ENCODE measurements around the gene DAPP1.
"Not testable (repeated sequence)": the region's sequence is repeated elsewhere in the genome, so short reads cannot be mapped to it uniquely, and the experiment has no call there.

Gene DAPP1

GRCh38 chr4:99816545-99817308, at the start of gene DAPP1:
TSS of gene DAPP1 (plus strand) at chr4:99816827. CDS start at chr4:99816914, 87 bp downstream.
- Mint-ChIP-seq H3K4me1 (peaks cover 75% of the 10 kb centered on the region), H3K36me3 (no peaks in the 10 kb centered on the region), H3K9me3 (no peaks in the 10 kb centered on the region), H3K27me3 (no peaks in the 10 kb centered on the region), H3K27ac (peak within 1 kb of the TSS; percentile 84), H3K4me3 (peak within 1 kb of the TSS; percentile 85)

- not testable (repeated sequence) for H3K27ac Mint-ChIP-seq, H3K4me3 Mint-ChIP-seq, H3K36me3 Mint-ChIP-seq, H3K4me1 Mint-ChIP-seq
- H3K9me3 Mint-ChIP-seq = peaks cover 16% of the 10 kb centered on the region
- H3K27me3 Mint-ChIP-seq = peaks cover 14% of the 10 kb centered on the region
These were observed 45.8 kb upstream of the DAPP1 start for GRCh38 chr4:99770842-99771241.

- Mint-ChIP-seq H3K27ac (no peak overlapping the region), H3K9me3 (no peaks in the 10 kb centered on the region), H3K27me3 (peaks cover 1% of the 10 kb centered on the region), H3K4me3 (no peak overlapping the region), H3K36me3 (no peaks in the 10 kb centered on the region), H3K4me1 (no peaks in the 10 kb centered on the region)
These were observed 32.7 kb upstream of the DAPP1 start for GRCh38 chr4:99783940-99784339.

- Mint-ChIP-seq H3K4me1 (no peaks in the 10 kb centered on the region), H3K27ac (no peak overlapping the region), H3K4me3 (no peak overlapping the region), H3K9me3 (no peaks in the 10 kb centered on the region), H3K36me3 (no peaks in the 10 kb centered on the region), H3K27me3 (peaks cover 3% of the 10 kb centered on the region)
These were observed 31.8 kb upstream of the DAPP1 start for GRCh38 chr4:99784842-99785241.

- Mint-ChIP-seq H3K27me3 (peaks cover 16% of the 10 kb centered on the region), H3K27ac (no peak overlapping the region), H3K4me3 (no peak overlapping the region), H3K36me3 (no peaks in the 10 kb centered on the region), H3K4me1 (no peaks in the 10 kb centered on the region), H3K9me3 (no peaks in the 10 kb centered on the region)
These were observed 25.6 kb upstream of the DAPP1 start for GRCh38 chr4:99790796-99791617.

- Mint-ChIP-seq H3K36me3 (peaks cover 2% of the 10 kb centered on the region), H3K9me3 (no peaks in the 10 kb centered on the region), H3K27ac (no peak overlapping the region), H3K27me3 (peaks cover 21% of the 10 kb centered on the region), H3K4me1 (no peaks in the 10 kb centered on the region), H3K4me3 (no peak overlapping the region)
These were observed 16.2 kb upstream of the DAPP1 start for GRCh38 chr4:99800332-99801004.

GRCh38 chr4:99801005-99801699, 15.5 kb upstream of the DAPP1 start:
- H3K4me3 Mint-ChIP-seq = no peak overlapping the region

GRCh38 chr4:99803566-99804101, 13.0 kb upstream of the DAPP1 start:
- Mint-ChIP-seq H3K4me3 (no peak overlapping the region), H3K27ac (no peak overlapping the region), H3K9me3 (no peaks in the 10 kb centered on the region), H3K27me3 (peaks cover 11% of the 10 kb centered on the region), H3K4me1 (peaks cover 4% of the 10 kb centered on the region), H3K36me3 (no peaks in the 10 kb centered on the region)

More at GRCh38 chr4:99801005-99801699, 15.5 kb upstream of the DAPP1 start:
- Mint-ChIP-seq H3K36me3 (peaks cover 2% of the 10 kb centered on the region), H3K27ac (no peak overlapping the region), H3K9me3 (no peaks in the 10 kb centered on the region), H3K27me3 (peaks cover 19% of the 10 kb centered on the region), H3K4me1 (no peaks in the 10 kb centered on the region)

- H3K27me3 Mint-ChIP-seq = peaks cover 7% of the 10 kb centered on the region
- H3K9me3 Mint-ChIP-seq = no peaks in the 10 kb centered on the region
- no peak overlapping the region for H3K27ac Mint-ChIP-seq
- H3K4me3 Mint-ChIP-seq = no peak overlapping the region
- peaks cover 5% of the 10 kb centered on the region for H3K4me1 Mint-ChIP-seq
- H3K36me3 Mint-ChIP-seq = no peaks in the 10 kb centered on the region
These were observed 10.1 kb upstream of the DAPP1 start for GRCh38 chr4:99806545-99806944.

GRCh38 chr4:99807666-99808065, 9.0 kb upstream of the DAPP1 start:
- peaks cover 4% of the 10 kb centered on the region for H3K27me3 Mint-ChIP-seq
- no peak overlapping the region for H3K27ac Mint-ChIP-seq
- H3K36me3 Mint-ChIP-seq = no peaks in the 10 kb centered on the region
- H3K4me3 Mint-ChIP-seq = no peak overlapping the region
- H3K9me3 Mint-ChIP-seq = no peaks in the 10 kb centered on the region
- H3K4me1 Mint-ChIP-seq = peaks cover 9% of the 10 kb centered on the region

GRCh38 chr4:99808260-99808857, 8.3 kb upstream of the DAPP1 start:
- H3K9me3 Mint-ChIP-seq = no peaks in the 10 kb centered on the region
- H3K4me3 Mint-ChIP-seq = no peak overlapping the region
- no peaks in the 10 kb centered on the region for H3K36me3 Mint-ChIP-seq
- H3K4me1 Mint-ChIP-seq = peaks cover 13% of the 10 kb centered on the region
- peaks cover 4% of the 10 kb centered on the region for H3K27me3 Mint-ChIP-seq
- H3K27ac Mint-ChIP-seq = peak overlapping the region; percentile 41

- Mint-ChIP-seq H3K36me3 (no peaks in the 10 kb centered on the region), H3K9me3 (no peaks in the 10 kb centered on the region), H3K4me3 (no peak overlapping the region), H3K27me3 (peaks cover 1% of the 10 kb centered on the region), H3K27ac (no peak overlapping the region), H3K4me1 (peaks cover 16% of the 10 kb centered on the region)
These were observed 7.3 kb upstream of the DAPP1 start for GRCh38 chr4:99809326-99809725.

GRCh38 chr4:99810536-99810935, 6.1 kb upstream of the DAPP1 start:
- Mint-ChIP-seq H3K9me3 (no peaks in the 10 kb centered on the region), H3K4me1 (peaks cover 25% of the 10 kb centered on the region), H3K4me3 (no peak overlapping the region), H3K27ac (peak overlapping the region; percentile 51), H3K36me3 (no peaks in the 10 kb centered on the region), H3K27me3 (peaks cover 1% of the 10 kb centered on the region)

- no peak overlapping the region for H3K27ac Mint-ChIP-seq
- peaks cover 1% of the 10 kb centered on the region for H3K27me3 Mint-ChIP-seq
- no peaks in the 10 kb centered on the region for H3K9me3 Mint-ChIP-seq
- no peaks in the 10 kb centered on the region for H3K36me3 Mint-ChIP-seq
- H3K4me1 Mint-ChIP-seq = peaks cover 31% of the 10 kb centered on the region
- H3K4me3 Mint-ChIP-seq = no peak overlapping the region
These were observed 5.5 kb upstream of the DAPP1 start for GRCh38 chr4:99811117-99811516.

- Mint-ChIP-seq H3K4me3 (no peak overlapping the region), H3K27me3 (peaks cover 1% of the 10 kb centered on the region), H3K36me3 (no peaks in the 10 kb centered on the region), H3K4me1 (peaks cover 38% of the 10 kb centered on the region), H3K9me3 (no peaks in the 10 kb centered on the region), H3K27ac (no peak overlapping the region)
These were observed 4.8 kb upstream of the DAPP1 start for GRCh38 chr4:99811850-99812249.
